HG03439 (cell line): ENCODE data around the gene RETN.

Source experiments
- ATAC-seq: cut with Tn5 transposase; IDR thresholded peaks from one replicate; pipeline ENCODE4 v1.9.1; 2021; ENCODE audit warnings: mild to moderate bottlenecking, moderate library complexity; ENCODE audit not compliant: unreplicated experiment

Gene RETN

GRCh38 chr19:7668842-7669241, at the start of gene RETN:
Gene RETN (plus strand): TSS chr19:7669049. CDS start chr19:7669327, 278 bp downstream.
- ATAC-seq = no peak

DNA sequence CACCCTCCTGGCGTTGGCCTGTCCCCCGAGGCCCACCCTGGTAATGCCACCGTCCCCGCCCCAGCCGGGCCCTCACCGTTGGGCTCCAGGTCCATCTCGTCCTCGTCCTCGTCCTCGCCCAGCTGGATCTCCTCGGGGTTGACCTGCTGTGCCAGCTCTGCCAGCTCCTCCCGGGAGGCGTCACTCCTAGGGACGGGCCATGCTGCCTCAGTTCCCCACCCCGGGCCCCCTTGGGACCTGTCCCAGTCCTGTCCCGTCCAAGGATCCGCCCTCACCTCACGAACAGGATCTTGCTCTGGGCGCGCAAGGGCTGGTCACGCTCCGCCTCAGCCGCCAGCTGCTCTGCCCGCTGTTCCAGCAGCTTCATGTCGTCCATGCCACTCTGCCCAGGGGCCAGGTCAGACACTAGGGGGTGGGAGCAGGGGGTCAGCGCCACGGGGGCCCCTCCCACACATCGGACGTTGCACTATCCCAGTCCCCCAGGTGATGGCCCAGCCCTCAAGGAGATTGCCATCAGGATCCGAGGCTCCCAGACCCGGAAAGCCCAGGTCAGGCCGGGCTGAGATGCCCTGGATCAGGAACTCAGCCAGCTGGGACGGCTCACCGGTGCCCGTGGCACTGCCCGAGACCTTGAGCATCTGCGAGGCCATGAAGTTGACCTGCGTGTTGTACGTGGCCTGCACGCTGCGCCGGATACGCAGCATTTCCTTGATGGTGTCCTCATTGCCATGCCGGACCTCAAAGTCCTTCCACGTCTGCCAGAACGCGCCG, 49.0 kb upstream of the RETN start:
- ATAC-seq = no peak

GRCh38 chr19:7620442-7621412, 48.1 kb upstream of the RETN start:
- no peak for ATAC-seq

- ATAC-seq = no peak
Measured at GRCh38 chr19:7622933-7623685, 45.7 kb upstream of the RETN start.

DNA sequence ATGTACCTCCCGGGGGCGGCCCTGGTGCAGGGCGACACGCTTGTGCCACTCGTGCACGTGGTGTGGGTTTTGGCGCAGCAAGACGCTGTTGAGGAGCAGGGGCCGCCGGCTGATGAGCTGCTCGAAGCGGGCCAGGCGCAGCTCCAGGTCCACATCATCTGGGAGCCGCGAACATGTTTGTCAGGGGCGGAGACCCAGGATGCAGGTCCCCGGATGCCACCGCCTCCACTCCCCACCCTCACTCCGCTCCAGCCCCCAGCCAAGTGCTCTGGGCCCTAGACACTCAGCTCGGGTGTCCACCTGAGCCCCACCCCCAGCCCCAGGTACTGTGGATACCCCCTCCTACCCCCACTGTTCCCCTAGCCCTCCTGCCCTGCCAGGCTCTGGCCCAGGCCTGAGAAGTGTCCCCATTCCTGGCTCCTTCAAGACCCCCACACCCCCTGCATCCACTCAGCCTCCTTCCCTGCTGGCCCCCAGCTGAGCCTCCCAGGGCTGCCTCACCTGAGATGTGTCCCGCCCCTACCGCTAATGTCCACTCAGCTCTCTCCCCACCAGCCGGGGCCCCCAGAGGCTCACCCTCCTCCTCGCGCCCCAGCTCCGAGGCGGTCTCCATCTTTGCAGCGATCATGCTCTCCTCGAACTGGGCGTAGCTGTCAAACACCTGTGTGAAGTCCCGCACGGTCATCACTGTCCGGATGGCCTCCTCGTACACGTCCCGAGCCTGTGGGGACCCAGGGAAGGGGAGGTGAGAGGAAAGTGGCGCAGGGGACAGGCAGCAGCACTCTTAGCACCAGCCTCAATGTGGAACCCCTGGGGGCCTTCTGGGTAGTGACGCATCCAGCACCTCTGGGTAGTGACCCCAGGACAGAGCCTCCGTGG, 44.9 kb upstream of the RETN start:
- no peak for ATAC-seq

DNA sequence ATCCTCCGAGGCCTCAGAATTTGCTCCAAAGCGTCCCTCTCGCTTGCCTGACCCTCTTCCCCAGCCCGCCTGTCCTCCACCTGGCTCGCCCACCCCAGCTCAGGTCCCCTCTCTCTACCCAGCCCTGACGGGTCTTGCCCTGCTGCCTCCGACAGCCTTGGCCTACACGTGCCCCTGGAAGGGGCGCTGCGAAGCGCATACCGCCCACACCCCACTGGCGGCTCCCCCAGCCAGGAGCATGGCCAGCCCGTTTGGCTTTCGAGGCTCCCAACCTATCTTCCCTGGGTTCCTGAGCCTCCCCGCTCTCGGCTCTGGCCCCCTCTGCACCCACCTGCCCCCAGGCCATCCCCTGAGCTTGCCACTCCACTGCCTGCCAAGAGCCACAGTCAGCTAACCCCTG, 44.0 kb upstream of the RETN start:
- no peak for ATAC-seq

GRCh38 chr19:7625763-7626372, 43.0 kb upstream of the RETN start:
- no peak for ATAC-seq

GRCh38 chr19:7627166-7627565, 41.7 kb upstream of the RETN start:
- ATAC-seq = no peak

- no peak for ATAC-seq
Measured at GRCh38 chr19:7628589-7629311, 40.1 kb upstream of the RETN start.

DNA sequence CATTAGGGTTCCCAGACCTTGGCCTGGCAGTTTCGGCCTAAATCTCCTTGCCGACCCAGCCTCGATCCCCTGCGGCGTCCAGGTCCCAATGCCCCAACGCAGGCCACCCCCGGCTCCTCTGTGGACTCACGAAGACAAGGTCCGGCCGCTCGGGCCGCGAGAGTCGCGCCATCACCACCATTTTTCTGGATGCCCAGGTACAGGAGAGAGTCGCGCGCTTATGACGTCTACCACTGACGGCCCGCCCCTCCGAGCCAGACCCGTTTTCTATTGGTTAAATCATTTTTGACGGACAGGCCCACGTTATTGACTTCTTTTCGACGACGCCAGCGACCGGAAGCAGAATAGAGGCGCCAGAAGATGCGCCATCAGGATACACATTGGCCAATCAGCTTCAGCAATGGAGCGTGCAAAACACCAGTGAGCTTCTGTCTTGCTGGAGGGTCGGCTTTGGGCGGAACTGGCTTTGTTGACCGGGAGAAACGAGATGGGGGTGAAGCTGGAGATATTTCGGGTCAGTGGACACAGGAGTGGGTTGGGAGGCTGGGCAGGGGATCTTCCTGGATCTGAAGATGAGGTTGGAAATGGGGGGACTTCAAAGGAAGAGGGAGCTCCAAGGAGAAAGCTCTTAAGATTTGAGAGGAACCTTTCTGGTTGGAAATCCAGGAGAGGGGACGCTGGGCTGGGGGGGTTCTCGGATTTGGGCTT, 39.3 kb upstream of the RETN start, which contains the start of the genes PET100 and XAB2:
Gene PET100, plus strand, starts transcription at position 447 of the 708 bp plus-strand sequence. Its CDS starts 41 bp downstream, at position 488.
Gene XAB2, minus strand, starts transcription at position 199 of the 708 bp plus-strand sequence. Its CDS starts 18 bp downstream, at position 181.
- peak; percentile 82 for ATAC-seq

DNA sequence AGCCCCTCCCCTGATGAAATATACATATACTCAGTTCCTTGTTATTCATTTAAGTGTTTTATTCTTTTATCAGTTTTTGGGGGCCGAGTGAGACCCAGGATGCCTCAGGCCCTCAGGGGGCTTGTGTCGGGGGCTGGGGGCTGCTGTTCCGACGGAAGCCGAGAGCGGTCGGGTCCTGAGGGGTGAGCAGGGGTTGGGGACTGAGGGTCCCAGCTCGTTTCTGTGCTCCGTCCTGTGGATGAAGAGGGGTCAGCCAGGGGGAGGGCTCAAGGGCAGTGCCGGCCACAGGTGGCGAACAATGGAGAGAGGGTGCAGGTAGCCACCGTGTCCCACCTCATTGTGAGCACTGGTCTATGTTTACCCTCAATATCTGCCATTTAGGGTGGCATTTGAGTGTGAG, 37.3 kb upstream of the RETN start:
- no peak for ATAC-seq

GRCh38 chr19:7632340-7633203, 36.3 kb upstream of the RETN start:
- ATAC-seq = no peak

GRCh38 chr19:7633698-7634097, 35.2 kb upstream of the RETN start, which contains the start of gene PCP2:
Gene PCP2 (minus strand): TSS chr19:7633719. CDS start chr19:7633457, 262 bp downstream.
- no peak for ATAC-seq

DNA sequence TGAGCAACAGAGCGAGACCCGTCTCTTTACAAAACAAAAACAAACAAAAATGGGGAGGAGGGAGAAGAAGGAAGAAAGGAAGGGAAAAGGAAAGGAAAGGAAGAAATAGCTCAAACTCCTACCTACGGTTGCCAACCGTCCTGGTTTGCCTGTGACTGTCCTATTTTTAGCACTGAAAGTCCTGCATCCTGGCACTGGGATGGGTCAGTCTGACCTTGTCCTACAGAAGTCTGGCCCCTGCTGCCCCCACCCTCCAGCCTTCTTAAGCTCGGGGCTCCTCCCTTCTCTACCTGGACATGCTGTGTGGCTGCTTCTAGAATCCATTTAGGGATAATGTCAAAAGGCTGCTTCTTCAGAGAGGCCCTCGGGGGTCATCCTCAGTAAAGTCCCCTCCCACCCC, 33.2 kb upstream of the RETN start:
- ATAC-seq = no peak

DNA sequence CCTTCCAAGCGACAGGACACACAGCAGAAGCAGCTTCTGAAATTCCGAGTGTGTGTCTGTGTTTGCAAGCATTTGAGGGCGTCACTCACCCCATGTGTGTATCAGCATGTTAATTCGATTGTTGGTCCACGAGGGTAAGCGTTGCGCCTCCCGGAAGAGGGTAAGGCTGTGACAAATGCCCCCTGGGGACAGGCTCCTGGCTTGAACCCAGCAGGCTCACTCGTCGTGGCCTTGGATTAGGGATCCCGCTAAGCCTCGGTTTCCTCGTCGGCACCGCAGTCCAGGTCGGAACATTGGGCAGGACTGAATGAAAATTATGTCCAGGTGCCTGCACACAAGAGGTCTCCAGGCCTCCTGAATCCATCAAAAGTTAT, 32.5 kb upstream of the RETN start:
- no peak for ATAC-seq

DNA sequence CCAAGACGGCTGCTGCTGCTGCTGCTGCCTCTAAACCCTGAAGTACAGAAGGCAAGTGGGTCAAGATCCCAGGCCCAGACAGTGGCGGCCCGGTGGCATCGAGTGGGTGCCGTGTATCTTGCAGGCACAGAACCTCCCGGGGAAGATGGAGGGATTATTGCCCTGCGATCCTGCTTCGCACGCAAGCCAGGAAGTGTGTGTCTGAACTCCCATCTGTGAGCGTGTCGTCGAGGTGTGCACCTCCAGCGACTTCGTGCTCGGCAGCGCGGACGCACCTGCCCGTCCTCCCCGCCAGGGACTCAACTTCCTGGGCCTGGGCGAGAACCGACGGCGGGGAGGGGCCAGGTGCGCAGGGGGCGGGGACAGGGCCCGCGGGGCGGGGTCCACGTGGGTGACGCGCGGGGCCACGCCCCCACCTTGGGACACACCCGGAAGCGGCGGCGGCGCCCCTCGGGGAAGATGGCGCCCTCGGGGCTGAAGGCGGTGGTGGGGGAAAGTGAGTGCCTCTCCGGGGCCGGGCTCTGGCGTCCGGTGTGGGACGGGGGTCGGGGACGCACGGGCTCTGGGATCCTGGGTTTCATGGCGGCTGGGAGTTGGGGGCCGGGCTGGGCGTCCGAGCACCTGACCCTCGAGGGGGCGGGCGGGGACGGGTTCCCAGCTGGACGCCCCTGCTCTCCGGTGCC, 32.0 kb upstream of the RETN start, which contains the start of gene STXBP2:
Gene STXBP2, plus strand, starts transcription at position 420 of the 683 bp plus-strand sequence. Its CDS starts 40 bp downstream, at position 460.
- peak; percentile 60 for ATAC-seq
